ENCODE data around the gene ACVR1B.
A peak's percentile ranks its signal among the peaks of the same experiment; 100 is the strongest.

GRCh38 chr12:51951199-51951842 is at the start of gene ACVR1B:
- TF ChIP-seq CTCF (IDR thresholded peaks at IDR 0.05) = no peak
- peak in 1 of 2 donors; percentile 78 for TF ChIP-seq POLR2AphosphoS5 (IDR thresholded peaks at IDR 0.05; ENCODE audit: insufficient read depth in 1 of 2, low read depth in 1 of 2)

Measured in vagina (tissue), 2 donors.